CD14-positive monocyte (primary cell): Measurements from ENCODE around the gene SMIM24. TPM values are rescaled to one million over a fixed set of nuclear protein-coding genes. Genes with fewer than 3 reads are reported as not detected.
A peak's percentile ranks its signal among the peaks of the same experiment; 100 is the strongest.

Experiments used
- DNase-seq, 3 donors: peaks; one replicate each; pipeline ENCODE4 v3.0.0-alpha.2; 2011 to 2022
- H2AFZ ChIP-seq: 2 replicates; pipeline ENCODE4 v1.6.0; 2012; ENCODE audit warnings: mild to moderate bottlenecking, low read depth, low read length, inconsistent platforms; ENCODE audit not compliant: insufficient read depth, poor library complexity, severe bottlenecking
- H3K27ac ChIP-seq, 2 donors: 1 replicate in 1 of 2; 2 replicates in 1 of 2; pipeline ENCODE4 v1.5.1; 2012 to 2013; ENCODE audit warnings: low read length in 2 of 2, control low read depth in 1 of 2, inconsistent platforms in 1 of 2, low read depth in 1 of 2, mild to moderate bottlenecking in 1 of 2
- H3K27me3 ChIP-seq, 2 donors: one replicate each; pipeline versions ENCODE4 v1.6.0 to v1.6.1; 2011 to 2013; ENCODE audit warnings: low read length in 2 of 2; ENCODE audit not compliant: control insufficient read depth in 2 of 2, insufficient read depth in 2 of 2
- H3K36me3 ChIP-seq, 2 donors: replicated peaks in 1 of 2; 1 replicate in 1 of 2; 2 replicates in 1 of 2; pipeline versions ENCODE4 v1.5.1 to v1.6.1; 2012 to 2013; ENCODE audit warnings: low read length in 2 of 2, control low read depth in 1 of 2, inconsistent platforms in 1 of 2, mild to moderate bottlenecking in 1 of 2; ENCODE audit not compliant: insufficient read depth in 2 of 2, control insufficient read depth in 1 of 2
- H3K4me1 ChIP-seq, 2 donors: 1 replicate in 1 of 2; 2 replicates in 1 of 2; pipeline versions ENCODE4 v1.5.1 to v1.6.1; 2012 to 2013; ENCODE audit warnings: low read length in 2 of 2, control low read depth in 1 of 2, inconsistent platforms in 1 of 2, mild to moderate bottlenecking in 1 of 2, moderate library complexity in 1 of 2; ENCODE audit not compliant: insufficient read depth in 2 of 2, control insufficient read depth in 1 of 2
- H3K4me2 ChIP-seq: replicated peaks from 2 replicates; pipeline ENCODE3; 2012; ENCODE audit warnings: low read length, moderate library complexity, mild to moderate bottlenecking; ENCODE audit not compliant: poor library complexity, severe bottlenecking; ENCODE audit errors: extremely low read depth
- H3K4me3 ChIP-seq, 3 experiments: fragments of 200-600 bp in 1 of 3; sonication (generic) in 1 of 3; replicated peaks in 1 of 3; 1 replicate in 2 of 3; 2 replicates in 1 of 3; pipeline ENCODE4 v1.5.1; 2011 to 2013; ENCODE audit warnings: low read length in 3 of 3, mild to moderate bottlenecking in 3 of 3, control low read depth in 2 of 3, low read depth in 2 of 3, inconsistent platforms in 1 of 3, moderate library complexity in 1 of 3
- H3K79me2 ChIP-seq: 2 replicates; pipeline ENCODE4 v1.6.0; 2012; ENCODE audit warnings: mild to moderate bottlenecking, control low read depth, inconsistent platforms, low read length, moderate library complexity; ENCODE audit not compliant: insufficient read depth
- H3K9ac ChIP-seq: 2 replicates; pipeline ENCODE4 v1.6.0; 2017; ENCODE audit warnings: low read length, mild to moderate bottlenecking; ENCODE audit not compliant: insufficient read depth, poor library complexity, severe bottlenecking
- H3K9me3 ChIP-seq, 2 donors: replicated peaks in 1 of 2; 1 replicate in 1 of 2; 2 replicates in 1 of 2; pipeline versions ENCODE4 v1.5.1 to v1.6.1; 2012 to 2013; ENCODE audit warnings: low read length in 2 of 2, control low read depth in 1 of 2; ENCODE audit not compliant: control insufficient read depth in 1 of 2, insufficient read depth in 1 of 2
- H4K20me1 ChIP-seq: 2 replicates; pipeline ENCODE4 v1.6.0; 2012; ENCODE audit warnings: mild to moderate bottlenecking, low read length, control low read depth, moderate library complexity; ENCODE audit not compliant: insufficient read depth
- H3K27ac Mint-ChIP-seq, 7 donors: one replicate each; pipeline ENCODE4 v1.8.0; 2020; ENCODE audit warnings: mild to moderate bottlenecking in 7 of 7, mixed read lengths in 7 of 7, moderate library complexity in 6 of 7, inconsistent platforms in 2 of 7
- H3K27me3 Mint-ChIP-seq, 3 donors: one replicate each; pipeline ENCODE4 v1.8.0; 2021 to 2022; ENCODE audit warnings: low read depth in 3 of 3, mild to moderate bottlenecking in 3 of 3, mixed read lengths in 3 of 3, moderate library complexity in 3 of 3, inconsistent platforms in 1 of 3
- H3K36me3 Mint-ChIP-seq, 2 donors: one replicate each; pipeline ENCODE4 v1.8.0; 2020; ENCODE audit warnings: mixed read lengths in 2 of 2, inconsistent platforms in 1 of 2, mild to moderate bottlenecking in 1 of 2
- H3K4me1 Mint-ChIP-seq: one replicate; pipeline ENCODE4 v1.8.0; 2020; ENCODE audit warnings: mild to moderate bottlenecking, mixed read lengths
- H3K4me3 Mint-ChIP-seq, 2 donors: one replicate each; pipeline ENCODE4 v1.8.0; 2020; ENCODE audit warnings: mild to moderate bottlenecking in 2 of 2, mixed read lengths in 2 of 2, moderate library complexity in 1 of 2
- H3K9me3 Mint-ChIP-seq, 7 donors: one replicate each; pipeline ENCODE4 v1.8.0; 2020 to 2022; ENCODE audit warnings: mixed read lengths in 7 of 7, mild to moderate bottlenecking in 6 of 7, moderate library complexity in 6 of 7, inconsistent platforms in 2 of 7
- WGBS: methylation state at CpG from one replicate; pipeline ENCODE4 v1.1.5; 2013; ENCODE audit warnings: missing lambda C conversion rate; ENCODE audit not compliant: insufficient coverage; 5-methylcytosine and 5-hydroxymethylcytosine counted together
- intact Hi-C, 2 donors: fragments of 100-400 bp; cut with micrococcal nuclease; formaldehyde crosslinking; loops; one replicate each; pipeline versions ENCODE4 v1.15.0 to v1.15.1; 2023
- polyA plus RNA-seq, 3 donors: library from polyadenylated mRNA; depleted of rRNA in 1 of 3; unstranded in 2 of 3; stranded (reverse) in 1 of 3; fragments of 300-500 nt in 2 of 3; fragments of >200 nt in 1 of 3; fragmentation: Illumina TruSeq in 2 of 3; gene quantifications; 1 replicate in 2 of 3; 2 replicates in 1 of 3; pipeline ENCODE4 v1.2.3, GENCODE V29; 2012 to 2021
- TF ChIP-seq, protein P1 (sequence below): fragments of 200-600 bp; IDR thresholded peaks from one replicate; pipeline ENCODE4 v1.8.0; 2022; ENCODE audit warnings: antibody characterized with exemption, mild to moderate bottlenecking

The SMIM24 gene
- polyA plus RNA-seq, 3 donors = 0.30 TPM; not detected in 2

GRCh38 chr19:3527238-3527910, 47.0 kb upstream of the SMIM24 start:
- H3K79me2 ChIP-seq = peaks cover 16% of the 10 kb centered on the region
- H3K9me3 Mint-ChIP-seq = no peaks in the 10 kb centered on the region
- peaks cover 73 to 83% of the 10 kb centered on the region in 2 donors for H3K36me3 ChIP-seq
- H3K4me3 ChIP-seq = no peak overlapping the region
- intact Hi-C loops = no loop called here
- H3K27ac ChIP-seq = no peak overlapping the region
- over 99% methylated on average over 20 of the region's 21 CpGs for WGBS
- H4K20me1 ChIP-seq = peaks cover 36% of the 10 kb centered on the region
- H3K27me3 Mint-ChIP-seq = peaks cover 0 to 1% (median 0%) of the 10 kb centered on the region in 3 donors
- H3K36me3 Mint-ChIP-seq = peaks cover 29 to 40% of the 10 kb centered on the region in 2 donors
- H3K27ac Mint-ChIP-seq = peak overlapping the region in 1 of 7 donors; percentile 35
- no peak for DNase-seq
- H3K4me1 ChIP-seq = no peaks in the 10 kb centered on the region
- H3K4me1 Mint-ChIP-seq = no peaks in the 10 kb centered on the region
- H2AFZ ChIP-seq = no peak overlapping the region
- H3K4me3 Mint-ChIP-seq = no peak overlapping the region
- H3K9me3 ChIP-seq = no peaks in the 10 kb centered on the region
- no peaks in the 10 kb centered on the region for H3K27me3 ChIP-seq
- TF ChIP-seq, protein P1, sequence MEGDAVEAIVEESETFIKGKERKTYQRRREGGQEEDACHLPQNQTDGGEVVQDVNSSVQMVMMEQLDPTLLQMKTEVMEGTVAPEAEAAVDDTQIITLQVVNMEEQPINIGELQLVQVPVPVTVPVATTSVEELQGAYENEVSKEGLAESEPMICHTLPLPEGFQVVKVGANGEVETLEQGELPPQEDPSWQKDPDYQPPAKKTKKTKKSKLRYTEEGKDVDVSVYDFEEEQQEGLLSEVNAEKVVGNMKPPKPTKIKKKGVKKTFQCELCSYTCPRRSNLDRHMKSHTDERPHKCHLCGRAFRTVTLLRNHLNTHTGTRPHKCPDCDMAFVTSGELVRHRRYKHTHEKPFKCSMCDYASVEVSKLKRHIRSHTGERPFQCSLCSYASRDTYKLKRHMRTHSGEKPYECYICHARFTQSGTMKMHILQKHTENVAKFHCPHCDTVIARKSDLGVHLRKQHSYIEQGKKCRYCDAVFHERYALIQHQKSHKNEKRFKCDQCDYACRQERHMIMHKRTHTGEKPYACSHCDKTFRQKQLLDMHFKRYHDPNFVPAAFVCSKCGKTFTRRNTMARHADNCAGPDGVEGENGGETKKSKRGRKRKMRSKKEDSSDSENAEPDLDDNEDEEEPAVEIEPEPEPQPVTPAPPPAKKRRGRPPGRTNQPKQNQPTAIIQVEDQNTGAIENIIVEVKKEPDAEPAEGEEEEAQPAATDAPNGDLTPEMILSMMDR = no peak
- no peak overlapping the region for H3K9ac ChIP-seq
- H3K4me2 ChIP-seq = no peak overlapping the region

GRCh38 chr19:3526507-3527237, 46.3 kb upstream of the SMIM24 start:
- 99% methylated on average over 25 of the region's 28 CpGs for WGBS
- Histone ChIP-seq H3K4me3 (no peak overlapping the region), H3K79me2 (peaks cover 23% of the 10 kb centered on the region), H3K27me3 (no peaks in the 10 kb centered on the region), H3K27ac (no peak overlapping the region), H2AFZ (no peak overlapping the region), H3K36me3 (peaks cover 72 to 83% of the 10 kb centered on the region in 2 donors), H3K9me3 (no peaks in the 10 kb centered on the region), H3K4me1 (no peaks in the 10 kb centered on the region), H3K9ac (no peak overlapping the region), H4K20me1 (peaks cover 43% of the 10 kb centered on the region), H3K4me2 (no peak overlapping the region)
- Mint-ChIP-seq H3K27ac (peak overlapping the region in 3 of 7 donors; percentile 21 to 35 (median 25)), H3K4me1 (no peaks in the 10 kb centered on the region), H3K4me3 (no peak overlapping the region), H3K36me3 (peaks cover 31 to 44% of the 10 kb centered on the region in 2 donors), H3K27me3 (peaks cover 0 to 1% (median 0%) of the 10 kb centered on the region in 3 donors), H3K9me3 (peaks cover 0 to 2% (median 0%) of the 10 kb centered on the region in 7 donors)
- intact Hi-C loops = no loop called here
- DNase-seq = no peak
- TF ChIP-seq, protein P1 = no peak
